Natural killer cell treated with Interleukin-12 subunit alpha and Interleukin-12 subunit beta and Interleukin-15 and Interleukin-18, amount 100 ng/mL, for 72 hours (primary cell): ENCODE data around the gene SLC29A3. TPM values are rescaled to one million over a fixed set of nuclear protein-coding genes. Genes with fewer than 3 reads are reported as not detected.

Source experiments
- ATAC-seq, 2 donors: fragments of 150-1000 bp; cut with Tn5 transposase in 1 of 2; sonication (Bioruptor Pico), chemical (Tn5 transposase) in 1 of 2; 2 replicates each; pipeline ENCODE4 v1.10.0; 2021
- DNase-seq: peaks from one replicate; pipeline ENCODE4 v3.0.0; 2022; ENCODE audit warnings: low spot score
- H3K27ac Mint-ChIP-seq, 2 donors: 1 replicate in 1 of 2; 2 replicates in 1 of 2; pipeline ENCODE4 v1.8.0; 2022; ENCODE audit warnings: mixed read lengths in 2 of 2, mild to moderate bottlenecking in 1 of 2, moderate library complexity in 1 of 2
- H3K27me3 Mint-ChIP-seq, 2 donors: 1 replicate in 1 of 2; 2 replicates in 1 of 2; pipeline ENCODE4 v1.8.0; 2022; ENCODE audit warnings: mixed read lengths in 2 of 2
- H3K36me3 Mint-ChIP-seq: one replicate; pipeline ENCODE4 v1.8.0; 2022; ENCODE audit warnings: mixed read lengths
- H3K4me1 Mint-ChIP-seq, 2 donors: 1 replicate in 1 of 2; 2 replicates in 1 of 2; pipeline ENCODE4 v1.8.0; 2022; ENCODE audit warnings: low read depth in 2 of 2, mixed read lengths in 2 of 2, mild to moderate bottlenecking in 1 of 2
- H3K4me3 Mint-ChIP-seq: one replicate; pipeline ENCODE4 v1.8.0; 2022; ENCODE audit warnings: mixed read lengths
- H3K9me3 Mint-ChIP-seq: 2 replicates; pipeline ENCODE4 v1.8.0; 2022; ENCODE audit warnings: mixed read lengths
- total RNA-seq, 2 donors: library from RNA; stranded (reverse); gene quantifications; one replicate each; pipeline ENCODE4 v1.2.3, GENCODE V29; 2022

The SLC29A3 gene
- total RNA-seq, 2 donors from 2014 or later = 3.4 to 3.6 TPM

DNA sequence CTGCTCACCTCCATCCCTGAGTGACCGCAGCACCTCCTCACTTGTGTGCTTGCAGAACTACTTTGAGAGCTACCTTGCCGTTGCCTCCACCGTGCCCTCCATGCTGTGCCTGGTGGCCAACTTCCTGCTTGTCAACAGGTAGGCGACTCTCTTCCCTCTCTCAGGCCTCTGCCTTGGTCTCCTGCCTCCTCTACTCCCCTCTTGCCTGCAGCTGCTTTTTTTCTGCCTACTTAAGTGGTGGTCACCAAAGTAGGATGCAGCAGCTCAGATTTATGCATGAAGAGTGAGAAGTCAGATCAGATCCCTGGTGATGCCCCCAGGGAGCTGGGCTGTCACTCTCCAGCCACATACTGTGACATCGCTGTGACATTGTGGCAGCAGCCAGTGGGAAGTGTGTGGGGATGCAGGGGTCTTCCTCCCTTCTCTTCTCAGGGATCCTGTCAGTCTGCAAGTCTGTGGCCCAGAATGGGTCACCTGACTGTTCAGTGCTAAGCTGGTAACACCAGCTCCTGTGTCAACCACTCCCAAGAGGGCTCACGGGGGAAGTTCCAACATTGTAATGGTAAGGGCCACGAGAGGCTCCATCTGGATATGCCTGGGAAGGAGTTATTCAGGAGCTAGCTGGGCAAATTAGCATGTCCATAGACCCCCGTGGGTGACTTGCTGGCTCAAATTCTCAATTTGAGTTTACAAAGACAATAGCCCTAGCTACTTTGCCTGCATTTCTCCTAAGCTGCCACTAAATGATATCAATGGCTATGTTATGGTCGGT, 25.3 kb downstream of the SLC29A3 start:
- no peaks in the 10 kb centered on the region for H3K27me3 Mint-ChIP-seq
- H3K27ac Mint-ChIP-seq = no peak overlapping the region
- no peaks in the 10 kb centered on the region for H3K36me3 Mint-ChIP-seq
- ATAC-seq (no peak), DNase-seq (no peak)
- no peaks in the 10 kb centered on the region for H3K9me3 Mint-ChIP-seq
- H3K4me3 Mint-ChIP-seq = no peak overlapping the region
- peaks cover 0 to 2% of the 10 kb centered on the region in 2 donors for H3K4me1 Mint-ChIP-seq

DNA sequence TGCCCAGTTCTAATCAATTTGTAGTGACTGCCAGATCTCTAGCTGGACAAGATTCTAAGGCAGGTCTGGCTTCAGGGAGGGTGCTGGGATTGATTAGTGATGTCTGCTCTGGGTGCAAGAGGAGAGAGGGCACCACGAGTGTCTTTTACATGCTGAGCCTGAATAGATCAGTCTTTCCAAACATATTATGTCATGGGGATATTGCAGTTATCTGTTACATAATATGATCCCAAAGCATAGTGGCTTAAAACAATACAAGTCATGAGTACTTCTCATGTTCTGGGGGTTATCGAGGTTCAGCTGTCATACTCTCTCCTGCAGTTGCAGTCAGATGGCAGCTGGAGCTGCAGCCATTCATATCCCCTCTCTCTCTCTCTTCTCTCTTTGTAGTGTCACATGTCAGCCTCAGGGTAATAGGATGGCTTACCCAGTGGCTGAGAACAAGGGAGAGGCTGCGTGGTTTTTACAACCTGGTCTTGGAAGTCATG, 26.0 kb downstream of the SLC29A3 start:
- no peaks in the 10 kb centered on the region for H3K27me3 Mint-ChIP-seq
- H3K4me3 Mint-ChIP-seq = no peak overlapping the region
- ATAC-seq (no peak), DNase-seq (no peak)
- peaks cover 0 to 5% of the 10 kb centered on the region in 2 donors for H3K4me1 Mint-ChIP-seq
- no peaks in the 10 kb centered on the region for H3K36me3 Mint-ChIP-seq
- no peak overlapping the region for H3K27ac Mint-ChIP-seq
- no peaks in the 10 kb centered on the region for H3K9me3 Mint-ChIP-seq

DNA sequence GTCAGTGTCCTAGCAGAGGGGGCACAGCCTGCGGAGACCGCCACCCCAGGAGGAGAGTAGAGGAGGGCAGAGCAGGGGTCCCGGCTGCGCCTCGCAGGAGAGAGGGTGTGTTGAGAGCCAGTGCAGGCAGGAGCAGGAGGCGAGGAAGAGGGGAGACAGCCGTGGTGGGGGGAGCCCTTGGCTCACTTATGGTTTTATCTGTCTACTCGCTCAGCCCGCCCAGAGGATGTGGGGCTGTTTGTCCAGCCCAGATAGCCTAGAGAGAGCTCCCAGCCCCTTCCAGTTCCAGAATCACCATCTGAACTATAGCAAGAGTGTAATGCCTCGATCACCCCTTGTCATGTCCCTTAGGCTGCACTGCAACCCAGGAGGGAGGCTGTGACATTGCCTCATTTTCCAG, 26.6 kb downstream of the SLC29A3 start:
- DNase-seq (no peak), ATAC-seq (no peak)
- Mint-ChIP-seq H3K36me3 (no peaks in the 10 kb centered on the region), H3K9me3 (no peaks in the 10 kb centered on the region), H3K27me3 (no peaks in the 10 kb centered on the region), H3K27ac (no peak overlapping the region), H3K4me3 (no peak overlapping the region), H3K4me1 (peaks cover 0 to 5% of the 10 kb centered on the region in 2 donors)

DNA sequence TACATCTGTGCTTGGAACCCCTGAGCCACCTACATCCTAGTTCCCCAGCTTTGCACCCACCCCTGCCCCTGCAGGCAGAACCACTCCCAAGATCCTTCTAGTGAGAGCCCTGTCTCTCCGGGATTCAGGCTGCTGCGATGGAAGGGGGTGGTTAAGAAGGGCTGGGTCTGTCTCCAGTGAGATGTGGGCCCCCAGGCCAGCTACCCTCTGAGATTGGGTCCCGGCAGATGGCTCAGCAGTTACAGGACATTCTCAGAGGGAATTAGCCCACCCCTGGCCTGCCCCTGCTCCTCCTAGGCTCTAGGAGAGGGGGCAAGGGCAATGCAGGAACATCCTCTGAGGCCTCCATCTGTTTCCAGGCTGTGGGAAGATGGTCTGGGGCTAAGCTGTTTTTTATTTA, 27.7 kb downstream of the SLC29A3 start:
- ATAC-seq (no peak), DNase-seq (no peak)
- H3K36me3 Mint-ChIP-seq = no peaks in the 10 kb centered on the region
- no peak overlapping the region for H3K27ac Mint-ChIP-seq
- H3K4me3 Mint-ChIP-seq = no peak overlapping the region
- H3K9me3 Mint-ChIP-seq = no peaks in the 10 kb centered on the region
- no peaks in the 10 kb centered on the region for H3K27me3 Mint-ChIP-seq
- H3K4me1 Mint-ChIP-seq = peaks cover 0 to 5% of the 10 kb centered on the region in 2 donors

DNA sequence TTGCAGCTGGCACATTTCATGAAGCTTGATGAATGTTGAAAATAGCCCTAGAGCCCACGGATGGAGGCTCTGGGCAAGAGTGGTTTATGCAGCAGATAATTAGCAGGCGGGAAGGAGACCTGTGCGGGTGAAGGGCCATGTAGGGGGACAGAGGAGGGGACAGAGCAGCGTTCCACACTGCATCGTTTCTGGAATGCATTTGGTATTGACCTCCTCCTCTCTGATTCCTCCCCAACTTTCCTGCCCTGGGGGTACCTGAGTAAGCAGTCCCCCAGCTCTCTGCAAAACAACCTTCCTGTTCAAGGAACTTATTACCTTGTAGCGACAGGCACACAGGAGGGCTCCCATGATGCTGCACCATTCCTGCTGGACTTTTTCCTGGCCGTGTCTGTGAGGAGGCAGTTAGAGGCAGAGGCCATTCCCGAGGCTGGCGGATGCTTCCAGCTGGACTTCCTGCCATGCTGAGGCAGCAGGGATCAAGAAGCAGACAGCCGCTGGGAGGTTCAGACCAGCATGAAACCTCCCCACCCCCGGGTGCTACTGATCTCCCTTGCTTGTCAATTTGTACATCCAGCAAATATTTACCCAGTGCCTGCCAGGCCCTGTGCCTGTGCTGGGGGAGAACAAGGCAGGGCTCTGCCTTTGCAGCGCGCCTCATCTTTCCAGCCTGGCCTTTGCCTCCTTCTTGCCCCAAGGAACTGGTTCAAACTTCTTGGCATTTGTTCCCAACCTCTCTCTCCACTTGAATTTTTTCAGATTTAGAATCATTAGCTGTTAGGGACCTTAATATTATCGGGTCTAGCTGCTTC, 28.7 kb downstream of the SLC29A3 start:
- H3K9me3 Mint-ChIP-seq = no peaks in the 10 kb centered on the region
- H3K4me3 Mint-ChIP-seq = no peak overlapping the region

DNA sequence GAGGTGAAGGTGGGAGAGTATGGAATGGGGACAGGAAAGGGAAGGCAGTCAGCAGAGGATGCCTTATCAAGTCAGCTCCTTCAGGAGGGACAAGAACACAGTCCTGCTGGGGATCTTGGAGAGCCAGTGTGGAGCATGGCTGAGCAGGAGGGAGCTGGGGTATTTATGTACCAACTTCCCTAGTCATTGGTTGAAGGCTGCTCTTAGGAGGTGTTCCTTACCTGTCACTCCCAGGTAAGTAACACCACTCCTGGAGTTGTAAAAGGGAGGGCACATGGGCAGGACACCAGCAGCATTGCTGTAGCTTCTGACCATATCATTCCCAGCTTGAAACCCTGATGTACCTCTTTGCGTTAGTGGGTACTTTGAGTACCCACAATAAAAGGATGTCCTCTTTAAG, 29.8 kb downstream of the SLC29A3 start:
- no peak overlapping the region for H3K4me3 Mint-ChIP-seq
- no peaks in the 10 kb centered on the region for H3K36me3 Mint-ChIP-seq
- DNase-seq (no peak), ATAC-seq (no peak)
- H3K27me3 Mint-ChIP-seq = no peaks in the 10 kb centered on the region
- no peak overlapping the region for H3K27ac Mint-ChIP-seq
- no peaks in the 10 kb centered on the region for H3K9me3 Mint-ChIP-seq
- H3K4me1 Mint-ChIP-seq = peaks cover 0 to 2% of the 10 kb centered on the region in 2 donors

More for the DNA sequence above, 28.7 kb downstream of the SLC29A3 start:
- Mint-ChIP-seq H3K27ac (no peak overlapping the region), H3K27me3 (no peaks in the 10 kb centered on the region), H3K36me3 (no peaks in the 10 kb centered on the region), H3K4me1 (peaks cover 0 to 5% of the 10 kb centered on the region in 2 donors)
- no peak for ATAC-seq
- no peak for DNase-seq

DNA sequence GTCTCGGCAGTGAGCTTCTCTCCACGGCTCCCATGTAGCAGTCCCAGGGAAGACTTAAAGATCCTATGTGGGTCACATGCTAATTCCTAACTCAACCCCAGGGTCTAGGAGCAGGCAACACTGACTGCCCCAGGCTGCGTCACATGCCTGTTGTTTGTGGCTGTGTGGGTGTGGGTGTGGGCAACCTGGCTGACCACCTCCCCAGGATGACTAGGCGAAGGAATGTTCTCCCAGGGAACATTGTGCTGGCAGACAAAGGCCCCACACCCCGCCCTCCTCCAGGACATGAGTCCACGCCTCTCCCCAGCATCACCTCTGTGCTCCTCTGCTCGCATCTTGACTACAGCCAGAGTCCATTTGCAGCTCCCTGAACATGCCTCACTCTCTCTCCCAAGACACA, 30.3 kb downstream of the SLC29A3 start:
- DNase-seq (no peak), ATAC-seq (no peak)
- Mint-ChIP-seq H3K36me3 (no peaks in the 10 kb centered on the region), H3K4me1 (peaks cover 0 to 2% of the 10 kb centered on the region in 2 donors), H3K4me3 (no peak overlapping the region), H3K9me3 (no peaks in the 10 kb centered on the region), H3K27ac (no peak overlapping the region), H3K27me3 (no peaks in the 10 kb centered on the region)

DNA sequence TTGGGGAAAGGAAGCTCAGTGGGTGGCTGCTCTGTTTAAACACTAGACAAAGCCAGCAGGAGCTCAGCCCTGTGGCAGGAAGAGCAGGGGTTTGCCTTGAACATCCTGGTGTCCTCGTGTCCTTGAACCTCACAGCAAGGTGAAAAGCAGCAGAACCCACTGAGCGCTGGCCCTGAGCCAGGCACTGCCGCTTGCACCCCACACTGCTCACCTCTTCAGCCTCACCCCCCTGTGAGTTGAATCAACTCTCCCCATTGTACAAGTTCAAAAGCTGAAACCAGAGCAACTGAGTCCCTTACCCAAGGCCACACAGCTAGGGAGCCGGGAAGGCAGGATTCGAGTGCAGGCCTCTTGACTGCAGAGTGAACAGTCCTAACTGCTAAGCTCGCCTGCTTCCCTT, 32.0 kb downstream of the SLC29A3 start:
- Mint-ChIP-seq H3K27me3 (no peaks in the 10 kb centered on the region), H3K4me1 (peaks cover 0 to 2% of the 10 kb centered on the region in 2 donors), H3K27ac (no peak overlapping the region), H3K36me3 (no peaks in the 10 kb centered on the region), H3K4me3 (no peak overlapping the region), H3K9me3 (no peaks in the 10 kb centered on the region)
- DNase-seq (no peak), ATAC-seq (no peak)

DNA sequence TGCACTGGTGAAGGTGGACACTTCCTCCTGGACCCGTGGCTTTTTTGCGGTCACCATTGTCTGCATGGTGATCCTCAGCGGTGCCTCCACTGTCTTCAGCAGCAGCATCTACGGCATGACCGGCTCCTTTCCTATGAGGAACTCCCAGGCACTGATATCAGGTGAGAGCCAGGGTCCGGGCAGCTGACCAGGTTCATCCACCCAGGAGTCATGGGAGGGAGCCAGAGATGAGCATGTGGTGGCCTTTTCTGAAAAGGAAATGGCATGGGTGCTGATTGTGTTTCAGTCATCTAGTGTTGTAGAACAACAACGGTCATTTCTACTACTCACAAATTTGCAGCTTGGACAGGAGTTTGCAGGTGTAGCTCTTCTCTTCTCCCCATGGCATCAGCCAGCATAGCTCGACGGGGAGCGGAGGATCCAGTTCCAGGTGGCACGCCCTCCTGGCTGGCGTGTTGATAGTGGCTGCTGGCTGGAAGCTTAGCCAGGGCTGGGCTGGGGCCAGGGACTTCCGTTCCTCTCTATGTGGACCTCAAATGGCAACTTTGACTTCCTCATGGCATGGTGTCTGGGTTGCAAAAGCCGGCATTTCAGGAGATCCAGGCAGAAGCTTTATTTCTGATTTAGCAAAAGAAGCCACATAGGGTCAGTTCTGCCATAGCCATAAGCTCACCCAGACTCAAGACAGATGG, 32.7 kb downstream of the SLC29A3 start:
- peaks cover 0 to 2% of the 10 kb centered on the region in 2 donors for H3K4me1 Mint-ChIP-seq
- no peaks in the 10 kb centered on the region for H3K36me3 Mint-ChIP-seq
- H3K4me3 Mint-ChIP-seq = no peak overlapping the region
- DNase-seq = no peak
- no peak overlapping the region for H3K27ac Mint-ChIP-seq
- H3K9me3 Mint-ChIP-seq = no peaks in the 10 kb centered on the region
- no peak for ATAC-seq
- no peaks in the 10 kb centered on the region for H3K27me3 Mint-ChIP-seq

DNA sequence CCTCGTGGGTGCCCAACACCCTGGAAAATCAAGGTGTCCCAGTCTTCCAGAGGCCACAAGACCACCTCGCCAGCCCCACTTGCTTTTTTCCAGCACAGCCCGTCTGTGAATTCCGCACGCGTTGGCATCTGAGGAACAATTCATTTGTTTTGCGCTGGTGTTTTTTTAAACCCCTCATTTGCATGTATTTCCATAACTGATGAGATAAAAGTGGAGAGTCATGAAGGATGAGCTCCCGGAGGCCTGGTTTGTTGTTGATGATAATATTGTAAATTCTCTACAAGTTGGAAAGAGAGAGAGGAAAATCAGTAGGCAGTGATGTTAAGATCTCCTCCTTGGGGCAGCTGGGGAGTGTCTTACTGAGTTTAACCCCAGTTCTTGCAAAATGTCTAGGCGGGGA, 34.6 kb downstream of the SLC29A3 start:
- Mint-ChIP-seq H3K27me3 (no peaks in the 10 kb centered on the region), H3K9me3 (no peaks in the 10 kb centered on the region), H3K36me3 (no peaks in the 10 kb centered on the region), H3K4me3 (no peak overlapping the region), H3K4me1 (peaks cover 0 to 2% of the 10 kb centered on the region in 2 donors), H3K27ac (no peak overlapping the region)
- no peak for DNase-seq
- ATAC-seq = no peak

DNA sequence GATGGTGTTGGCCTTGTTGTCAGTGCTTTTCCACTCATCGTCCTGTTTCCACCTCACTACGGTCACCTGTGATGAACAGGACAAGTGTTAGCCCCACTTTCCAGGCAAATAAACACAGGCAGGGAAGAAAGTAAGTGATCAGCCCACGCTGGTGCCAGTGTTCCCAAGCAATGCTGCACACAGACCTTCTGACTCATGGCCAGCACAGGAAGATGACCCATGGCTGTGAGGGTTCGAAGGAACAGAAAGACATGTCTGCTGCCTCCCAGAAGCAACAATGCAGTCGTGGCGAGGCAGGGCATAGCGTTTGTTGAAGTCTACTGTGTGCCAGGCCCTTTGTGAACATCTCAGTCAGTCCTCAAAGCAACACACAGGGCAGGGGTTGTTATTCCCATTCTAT, 35.7 kb downstream of the SLC29A3 start:
- DNase-seq (no peak), ATAC-seq (no peak)
- H3K9me3 Mint-ChIP-seq = no peaks in the 10 kb centered on the region
- H3K27ac Mint-ChIP-seq = no peak overlapping the region
- no peak overlapping the region for H3K4me3 Mint-ChIP-seq
- H3K27me3 Mint-ChIP-seq = no peaks in the 10 kb centered on the region
- no peaks in the 10 kb centered on the region for H3K36me3 Mint-ChIP-seq
- peaks cover 0 to under 1% of the 10 kb centered on the region in 2 donors for H3K4me1 Mint-ChIP-seq

DNA sequence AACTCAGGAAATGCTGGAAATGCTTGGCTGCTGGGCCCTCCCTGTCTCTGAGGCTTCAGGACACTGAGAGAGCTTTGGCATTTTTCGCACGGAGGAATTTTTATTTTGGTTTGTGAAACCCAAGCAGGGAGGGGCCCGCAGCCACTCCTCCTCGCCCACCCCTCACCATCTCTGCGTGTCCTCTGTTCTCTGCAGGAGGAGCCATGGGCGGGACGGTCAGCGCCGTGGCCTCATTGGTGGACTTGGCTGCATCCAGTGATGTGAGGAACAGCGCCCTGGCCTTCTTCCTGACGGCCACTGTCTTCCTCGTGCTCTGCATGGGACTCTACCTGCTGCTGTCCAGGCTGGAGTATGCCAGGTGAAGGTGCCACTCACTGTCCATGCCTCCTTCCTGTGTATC, 36.8 kb downstream of the SLC29A3 start:
- no peaks in the 10 kb centered on the region for H3K27me3 Mint-ChIP-seq
- H3K4me3 Mint-ChIP-seq = no peak overlapping the region
- DNase-seq = no peak
- no peak for ATAC-seq
- no peaks in the 10 kb centered on the region for H3K4me1 Mint-ChIP-seq
- no peak overlapping the region for H3K27ac Mint-ChIP-seq
- H3K36me3 Mint-ChIP-seq = no peaks in the 10 kb centered on the region
- H3K9me3 Mint-ChIP-seq = no peaks in the 10 kb centered on the region

DNA sequence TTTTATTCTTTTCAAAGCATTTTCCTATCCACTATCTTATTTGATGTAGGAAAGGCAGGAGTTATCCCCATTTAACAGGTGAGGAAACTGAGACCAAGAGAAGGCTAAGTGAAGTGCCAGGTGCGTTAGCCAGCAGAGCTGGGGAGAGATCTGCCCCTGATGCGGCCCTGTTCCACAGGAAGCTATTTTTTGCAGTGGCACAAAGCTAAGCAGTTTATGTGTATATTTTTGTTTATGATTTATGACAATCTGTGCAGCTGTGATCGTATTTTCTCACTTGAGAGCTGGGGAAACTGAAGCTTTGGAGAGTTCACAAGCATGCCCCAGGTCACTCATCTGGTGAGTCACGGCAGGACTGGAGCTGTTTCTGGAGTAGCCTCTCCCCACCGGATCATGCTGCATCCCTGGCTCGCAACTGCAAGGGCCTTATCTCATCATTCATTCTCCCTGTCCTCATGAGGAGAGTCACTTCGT, 38.8 kb downstream of the SLC29A3 start:
- Mint-ChIP-seq H3K36me3 (no peaks in the 10 kb centered on the region), H3K4me3 (no peak overlapping the region), H3K27me3 (no peaks in the 10 kb centered on the region), H3K4me1 (no peaks in the 10 kb centered on the region), H3K27ac (no peak overlapping the region), H3K9me3 (no peaks in the 10 kb centered on the region)
- DNase-seq (no peak), ATAC-seq (no peak)

DNA sequence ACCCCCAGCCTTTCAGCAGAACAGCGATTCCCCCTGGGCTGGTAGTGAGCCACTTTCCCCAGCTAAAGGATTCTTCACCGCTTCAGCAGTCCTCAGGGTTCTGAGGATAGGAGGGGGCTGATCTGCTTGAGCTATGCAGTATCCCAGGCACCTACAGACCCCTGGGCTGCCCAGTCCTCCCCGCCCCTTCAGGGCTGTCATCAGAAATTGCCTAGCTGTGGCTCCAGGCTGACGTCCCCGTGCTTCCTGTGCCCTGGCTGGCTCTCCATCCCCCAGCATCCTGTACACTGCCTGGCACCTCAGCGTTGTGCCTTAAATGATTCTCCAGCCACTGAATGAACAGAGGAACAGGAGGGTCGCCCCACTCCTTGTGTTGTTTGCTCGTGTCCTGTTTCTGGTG, 39.2 kb downstream of the SLC29A3 start:
- no peaks in the 10 kb centered on the region for H3K36me3 Mint-ChIP-seq
- H3K4me3 Mint-ChIP-seq = no peak overlapping the region
- no peak for DNase-seq
- no peak for ATAC-seq
- no peaks in the 10 kb centered on the region for H3K27me3 Mint-ChIP-seq
- H3K9me3 Mint-ChIP-seq = no peaks in the 10 kb centered on the region
- no peaks in the 10 kb centered on the region for H3K4me1 Mint-ChIP-seq
- H3K27ac Mint-ChIP-seq = no peak overlapping the region
